Activated T-cell treated with anti-CD3 and anti-CD28 coated beads, Interleukin-2, amount 50 U/mL, for 72 hours (primary cell): ENCODE results near the gene ENTR1. TPM values are rescaled to one million over a fixed set of nuclear protein-coding genes. Genes with fewer than 3 reads are reported as not detected.
"Not testable (repeated sequence)": the region's sequence is repeated elsewhere in the genome, so short reads cannot be mapped to it uniquely, and the experiment has no call there.

Source experiments
- ATAC-seq, 2 donors: fragments of 150-1000 bp; cut with Tn5 transposase; replicated peaks in 1 of 2; 2 replicates each; pipeline ENCODE4 v1.10.0; 2021; ENCODE audit warnings: moderate library complexity in 2 of 2, mild to moderate bottlenecking in 1 of 2
- DNase-seq, 2 donors: peaks; one replicate each; pipeline ENCODE4 v3.0.0; 2021 to 2022; ENCODE audit warnings: mixed read lengths in 1 of 2
- H3K27ac Mint-ChIP-seq: one replicate; pipeline ENCODE4 v1.8.0; 2022; ENCODE audit warnings: mild to moderate bottlenecking, moderate library complexity, mixed read lengths
- H3K27me3 Mint-ChIP-seq: one replicate; pipeline ENCODE4 v1.8.0; 2022; ENCODE audit warnings: low read depth, mixed read lengths
- H3K36me3 Mint-ChIP-seq, 2 donors: one replicate each; pipeline ENCODE4 v1.8.0; 2022; ENCODE audit warnings: mixed read lengths in 2 of 2, mild to moderate bottlenecking in 1 of 2; ENCODE audit not compliant: insufficient read depth in 2 of 2
- H3K4me1 Mint-ChIP-seq: one replicate; pipeline ENCODE4 v1.8.0; 2022; ENCODE audit warnings: low read depth, mixed read lengths
- H3K4me3 Mint-ChIP-seq, 2 donors: one replicate each; pipeline ENCODE4 v1.8.0; 2022; ENCODE audit warnings: mild to moderate bottlenecking in 2 of 2, mixed read lengths in 2 of 2, moderate library complexity in 2 of 2
- H3K9me3 Mint-ChIP-seq, 2 donors: one replicate each; pipeline ENCODE4 v1.8.0; 2022; ENCODE audit warnings: mixed read lengths in 2 of 2
- total RNA-seq, 2 donors: library from RNA; stranded (reverse); gene quantifications; one replicate each; pipeline ENCODE4 v1.2.3, GENCODE V29; 2022

Gene ENTR1
- total RNA-seq, 2 donors from 2014 or later = 47.2 to 70.6 TPM

DNA sequence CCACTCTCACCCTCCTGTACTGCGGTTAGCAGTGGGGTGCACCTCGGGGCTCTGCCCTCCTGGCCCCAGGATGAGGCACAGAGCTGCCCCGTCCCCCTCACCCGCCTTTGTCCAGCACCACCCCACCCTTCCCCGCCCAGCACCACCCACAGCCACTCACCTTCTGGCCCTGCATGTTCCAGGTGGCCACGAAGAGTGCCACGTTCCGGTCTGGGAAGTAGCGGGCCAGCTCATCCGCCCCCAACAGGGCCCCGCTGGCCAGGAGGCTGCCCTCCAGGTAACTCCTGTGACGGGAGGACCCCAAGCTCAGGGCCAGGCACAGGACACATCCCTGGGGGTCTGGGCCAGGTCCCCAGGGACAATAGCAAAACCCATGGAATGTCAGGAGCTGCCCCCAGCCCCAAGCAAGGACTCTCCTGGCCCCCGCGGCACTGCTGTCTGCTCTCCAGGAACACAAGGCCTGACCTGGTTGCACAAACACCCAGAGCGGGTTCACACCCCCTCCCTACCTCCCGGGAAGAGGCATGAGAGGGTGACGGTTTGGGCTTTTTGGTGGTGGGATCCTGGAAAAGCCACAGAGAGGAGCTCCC, 24.3 kb upstream of the ENTR1 start:
- no peaks in the 10 kb centered on the region for H3K27me3 Mint-ChIP-seq
- H3K27ac Mint-ChIP-seq = no peak overlapping the region
- H3K36me3 Mint-ChIP-seq = peaks cover 1 to 2% of the 10 kb centered on the region in 2 donors

GRCh38 chr9:136433849-136434579, 23.6 kb upstream of the ENTR1 start:
- DNase-seq = no peak
- Mint-ChIP-seq H3K27me3 (no peaks in the 10 kb centered on the region), H3K4me1 (peaks cover 21% of the 10 kb centered on the region), H3K4me3 (no peak overlapping the region), H3K9me3 (no peaks in the 10 kb centered on the region), H3K36me3 (peaks cover 1 to 2% of the 10 kb centered on the region in 2 donors), H3K27ac (no peak overlapping the region)
- ATAC-seq = no peak

More for the DNA sequence above, 24.3 kb upstream of the ENTR1 start:
- no peak for ATAC-seq
- H3K4me1 Mint-ChIP-seq = peaks cover 21% of the 10 kb centered on the region
- H3K9me3 Mint-ChIP-seq = no peaks in the 10 kb centered on the region
- no peak for DNase-seq
- H3K4me3 Mint-ChIP-seq = no peak overlapping the region

GRCh38 chr9:136433043-136433715, 22.8 kb upstream of the ENTR1 start:
- Mint-ChIP-seq H3K27me3 (no peaks in the 10 kb centered on the region), H3K4me1 (peaks cover 19% of the 10 kb centered on the region), H3K9me3 (no peaks in the 10 kb centered on the region), H3K27ac (no peak overlapping the region), H3K4me3 (no peak overlapping the region), H3K36me3 (peaks cover 0 to 2% of the 10 kb centered on the region in 2 donors)
- ATAC-seq = no peak
- no peak for DNase-seq

GRCh38 chr9:136432591-136432990, 22.2 kb upstream of the ENTR1 start:
- Mint-ChIP-seq H3K27ac (no peak overlapping the region), H3K27me3 (no peaks in the 10 kb centered on the region), H3K4me1 (peaks cover 13% of the 10 kb centered on the region), H3K36me3 (peaks cover 0 to 2% of the 10 kb centered on the region in 2 donors), H3K4me3 (no peak overlapping the region), H3K9me3 (no peaks in the 10 kb centered on the region)
- DNase-seq (no peak), ATAC-seq (no peak)

- no peak for DNase-seq
- H3K27ac Mint-ChIP-seq = no peak overlapping the region
- ATAC-seq = no peak
These were observed 21.5 kb upstream of the ENTR1 start for GRCh38 chr9:136431782-136432350.

GRCh38 chr9:136430588-136431234, 20.3 kb upstream of the ENTR1 start:
- no peaks in the 10 kb centered on the region for H3K9me3 Mint-ChIP-seq
- no peaks in the 10 kb centered on the region for H3K27me3 Mint-ChIP-seq
- no peak overlapping the region for H3K27ac Mint-ChIP-seq
- ATAC-seq (no peak), DNase-seq (no peak)
- no peaks in the 10 kb centered on the region for H3K36me3 Mint-ChIP-seq
- peaks cover 5% of the 10 kb centered on the region for H3K4me1 Mint-ChIP-seq
- no peak overlapping the region for H3K4me3 Mint-ChIP-seq

More at GRCh38 chr9:136431782-136432350, 21.5 kb upstream of the ENTR1 start:
- Mint-ChIP-seq H3K4me3 (no peak overlapping the region), H3K9me3 (no peaks in the 10 kb centered on the region), H3K36me3 (no peaks in the 10 kb centered on the region), H3K4me1 (peaks cover 5% of the 10 kb centered on the region), H3K27me3 (no peaks in the 10 kb centered on the region)

- no peaks in the 10 kb centered on the region for H3K27me3 Mint-ChIP-seq
- ATAC-seq (no peak), DNase-seq (no peak)
- no peak overlapping the region for H3K27ac Mint-ChIP-seq
- no peak overlapping the region for H3K4me3 Mint-ChIP-seq
- H3K4me1 Mint-ChIP-seq = peaks cover 13% of the 10 kb centered on the region
- H3K36me3 Mint-ChIP-seq = peaks cover 0 to 1% of the 10 kb centered on the region in 2 donors
- no peaks in the 10 kb centered on the region for H3K9me3 Mint-ChIP-seq
These were observed 19.5 kb upstream of the ENTR1 start for GRCh38 chr9:136429683-136430491.

DNA sequence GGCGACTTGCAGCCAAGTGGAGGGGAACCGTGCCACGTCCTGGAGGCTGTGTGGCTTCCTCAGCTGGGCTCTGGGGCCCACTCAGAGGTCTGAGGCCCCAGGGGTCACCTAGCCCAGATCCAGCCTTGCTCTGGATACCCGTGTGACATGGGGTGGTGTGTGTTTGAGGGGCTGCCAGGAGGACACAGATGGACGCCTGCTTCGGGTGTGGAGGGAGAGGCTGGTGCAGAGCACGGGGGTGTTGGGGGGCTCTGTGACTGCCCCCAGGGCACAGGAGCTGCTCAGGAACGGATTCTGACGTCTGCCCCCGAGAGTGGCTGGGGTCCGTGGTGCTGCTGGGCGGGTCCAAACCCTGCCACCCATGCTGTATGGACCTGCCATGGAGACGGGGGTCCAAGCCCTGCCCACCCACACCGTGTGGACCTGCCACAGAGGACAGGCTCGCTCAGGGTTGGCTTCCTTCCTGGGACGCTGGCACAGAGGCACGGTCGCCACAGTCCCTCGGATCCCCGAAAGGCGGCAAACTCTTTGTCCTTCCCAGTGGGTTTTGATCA, 18.7 kb upstream of the ENTR1 start:
- Mint-ChIP-seq H3K36me3 (peaks cover 0 to 1% of the 10 kb centered on the region in 2 donors), H3K4me3 (no peak overlapping the region), H3K9me3 (no peaks in the 10 kb centered on the region), H3K27me3 (no peaks in the 10 kb centered on the region), H3K4me1 (peaks cover 14% of the 10 kb centered on the region), H3K27ac (no peak overlapping the region)
- ATAC-seq (no peak), DNase-seq (no peak)

- no peak for DNase-seq
- peaks cover 1 to 3% of the 10 kb centered on the region in 2 donors for H3K36me3 Mint-ChIP-seq
- H3K4me3 Mint-ChIP-seq = no peak overlapping the region
- H3K27ac Mint-ChIP-seq = no peak overlapping the region
- H3K4me1 Mint-ChIP-seq = peaks cover 14% of the 10 kb centered on the region
- H3K9me3 Mint-ChIP-seq = no peaks in the 10 kb centered on the region
- H3K27me3 Mint-ChIP-seq = no peaks in the 10 kb centered on the region
- no peak for ATAC-seq
These were observed 16.4 kb upstream of the ENTR1 start for GRCh38 chr9:136426787-136427186.

DNA sequence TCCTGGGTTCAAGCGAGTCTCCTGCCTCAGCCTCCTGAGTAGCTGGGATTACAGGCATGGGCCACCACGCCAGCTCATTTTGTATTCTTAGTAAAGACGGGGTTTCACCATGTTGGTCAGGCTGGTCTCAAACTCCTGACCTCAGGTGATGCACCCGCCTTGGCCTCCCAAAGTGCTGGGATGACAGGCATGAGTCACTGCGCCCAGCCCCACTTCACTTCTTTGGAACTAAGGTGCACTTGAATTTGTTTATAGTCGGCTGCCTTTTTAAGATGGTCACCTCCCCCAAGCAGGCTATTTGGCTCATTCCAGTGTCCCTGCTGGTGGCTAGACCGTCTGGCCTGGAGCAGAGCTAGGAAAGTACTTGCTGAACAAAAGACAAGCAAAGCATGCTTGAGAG, 15.0 kb upstream of the ENTR1 start:
- H3K9me3 Mint-ChIP-seq, H3K4me3 Mint-ChIP-seq, H3K27me3 Mint-ChIP-seq, H3K36me3 Mint-ChIP-seq, H3K27ac Mint-ChIP-seq: not testable (repeated sequence)
- DNase-seq = peak in 1 of 2 donors; percentile 30
- peaks cover 14% of the 10 kb centered on the region for H3K4me1 Mint-ChIP-seq
- ATAC-seq = peak; percentile 20 to 34

GRCh38 chr9:136424750-136425362, 14.4 kb upstream of the ENTR1 start:
- peaks cover 14% of the 10 kb centered on the region for H3K4me1 Mint-ChIP-seq
- no peaks in the 10 kb centered on the region for H3K9me3 Mint-ChIP-seq
- DNase-seq = no peak
- H3K4me3 Mint-ChIP-seq = no peak overlapping the region
- no peaks in the 10 kb centered on the region for H3K27me3 Mint-ChIP-seq
- peaks cover 1 to 3% of the 10 kb centered on the region in 2 donors for H3K36me3 Mint-ChIP-seq
- no peak overlapping the region for H3K27ac Mint-ChIP-seq
- peak; percentile 3 to 5 for ATAC-seq
